Astrocyte (in vitro differentiated cells and primary cell): Measurements from ENCODE around the gene AUNIP. TPM values are rescaled to one million over a fixed set of nuclear protein-coding genes. Genes with fewer than 3 reads are reported as not detected.

Source experiments
- DNase-seq: peaks from one replicate; pipeline ENCODE4 v3.0.0-alpha.2; 2010; ENCODE audit warnings: low read depth
- FAIRE-seq: peaks from 2 replicates; lab custom pipeline; 2011; peaks lifted over from hg19 to GRCh38; lab: Jason Lieb, UNC
- H2AFZ ChIP-seq: 2 replicates; pipeline ENCODE4 v1.6.0; 2012; ENCODE audit warnings: low read depth, low read length, inconsistent platforms
- H3K27ac ChIP-seq: 2 replicates; pipeline ENCODE4 v1.5.1; 2011; ENCODE audit warnings: low read depth, low read length, inconsistent platforms
- H3K27me3 ChIP-seq: 2 replicates; pipeline ENCODE4 v1.6.0; 2011; ENCODE audit warnings: low read length, inconsistent platforms; ENCODE audit not compliant: insufficient read depth
- H3K36me3 ChIP-seq: 2 replicates; pipeline ENCODE4 v1.5.1; 2011; ENCODE audit warnings: low read length, inconsistent platforms; ENCODE audit not compliant: insufficient read depth
- H3K4me1 ChIP-seq: 2 replicates; pipeline ENCODE4 v1.5.1; 2011; ENCODE audit warnings: low read length, inconsistent platforms; ENCODE audit not compliant: insufficient read depth
- H3K4me2 ChIP-seq: 2 replicates; pipeline ENCODE4 v1.6.0; 2012; ENCODE audit warnings: low read length, inconsistent platforms
- H3K4me3 ChIP-seq: 2 replicates; pipeline ENCODE4 v1.5.1; 2011; ENCODE audit warnings: low read depth, mild to moderate bottlenecking, low read length, inconsistent platforms; ENCODE audit not compliant: insufficient read depth
- H3K79me2 ChIP-seq: 2 replicates; pipeline ENCODE4 v1.6.0; 2012; ENCODE audit warnings: mild to moderate bottlenecking, low read length, inconsistent platforms; ENCODE audit not compliant: insufficient read depth
- H3K9ac ChIP-seq: 2 replicates; pipeline ENCODE4 v1.6.0; 2012; ENCODE audit warnings: mild to moderate bottlenecking, low read length, inconsistent platforms
- H3K9me3 ChIP-seq: 2 replicates; pipeline ENCODE4 v1.5.1; 2012; ENCODE audit warnings: low read depth, mild to moderate bottlenecking, low read length, inconsistent platforms; ENCODE audit not compliant: insufficient read depth
- H4K20me1 ChIP-seq: 2 replicates; pipeline ENCODE4 v1.6.0; 2012; ENCODE audit warnings: low read length, inconsistent platforms; ENCODE audit not compliant: insufficient read depth
- H3K27ac Mint-ChIP-seq: one replicate; pipeline ENCODE4 v1.8.0; 2021; ENCODE audit warnings: mild to moderate bottlenecking, mixed read lengths; ENCODE audit not compliant: unreplicated experiment
- H3K27me3 Mint-ChIP-seq: one replicate; pipeline ENCODE4 v1.8.0; 2021; ENCODE audit warnings: low read depth, mixed read lengths; ENCODE audit not compliant: unreplicated experiment
- H3K36me3 Mint-ChIP-seq: one replicate; pipeline ENCODE4 v1.8.0; 2021; ENCODE audit warnings: low read depth, mixed read lengths; ENCODE audit not compliant: unreplicated experiment
- H3K4me1 Mint-ChIP-seq: one replicate; pipeline ENCODE4 v1.8.0; 2021; ENCODE audit warnings: low read depth, mixed read lengths; ENCODE audit not compliant: unreplicated experiment
- H3K4me3 Mint-ChIP-seq: one replicate; pipeline ENCODE4 v1.8.0; 2021; ENCODE audit warnings: mild to moderate bottlenecking, moderate library complexity, mixed read lengths; ENCODE audit not compliant: unreplicated experiment
- H3K9me3 Mint-ChIP-seq: one replicate; pipeline ENCODE4 v1.8.0; 2021; ENCODE audit warnings: mild to moderate bottlenecking, mixed read lengths; ENCODE audit not compliant: unreplicated experiment
- CTCF ChIP-seq: IDR thresholded peaks from 2 replicates; pipeline ENCODE4 v1.5.1; 2011; ENCODE audit warnings: low read depth, mild to moderate bottlenecking, inconsistent platforms, low read length, moderate library complexity; ENCODE audit not compliant: insufficient read depth
- EZH2 ChIP-seq: IDR thresholded peaks from 2 replicates; pipeline ENCODE4 v1.6.1; 2012; ENCODE audit warnings: mild to moderate bottlenecking, low read length, inconsistent platforms; ENCODE audit not compliant: insufficient read depth
- total RNA-seq: library from RNA; stranded (reverse); gene quantifications from 2 replicates; pipeline ENCODE4 v1.2.1, GENCODE V29; 2021

AUNIP gene
- total RNA-seq, 1 donor from 2014 or later, result 2.1 TPM

DNA sequence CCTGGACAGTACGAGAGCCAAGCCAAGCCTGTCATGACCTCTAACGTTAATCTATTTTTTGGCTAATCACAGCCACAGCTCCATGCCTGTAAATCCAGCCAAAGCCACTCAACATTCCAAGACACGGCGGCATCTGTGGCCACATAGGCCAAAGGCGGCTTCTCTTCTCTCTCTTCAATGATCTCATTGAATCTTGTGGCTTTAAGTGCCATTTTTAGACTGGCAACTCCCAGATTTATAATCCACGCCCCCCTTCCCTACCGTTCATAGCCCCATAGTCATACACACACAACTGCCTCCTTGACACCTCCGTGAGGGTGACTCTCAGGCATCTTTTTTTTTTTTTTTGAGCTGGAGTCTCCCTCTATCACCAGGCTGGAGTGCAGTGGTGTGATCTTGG is 64.9 kb downstream of the AUNIP start:
- H3K79me2 ChIP-seq, result no peaks in the 10 kb centered on the region
- no peak overlapping the region for H3K4me3 Mint-ChIP-seq
- TF ChIP-seq EZH2 (no peak), CTCF (no peak)

GRCh38 chr1:25793585-25794170 is 65.6 kb downstream of the AUNIP start:
- no peak overlapping the region for H3K4me3 ChIP-seq
- H3K9ac ChIP-seq, result no peak overlapping the region
- Mint-ChIP-seq H3K4me1 (peaks cover 13% of the 10 kb centered on the region), H3K4me3 (no peak overlapping the region), H3K27ac (no peak overlapping the region), H3K36me3 (peaks cover 2% of the 10 kb centered on the region), H3K27me3 (peaks cover 32% of the 10 kb centered on the region), H3K9me3 (peaks cover 1% of the 10 kb centered on the region)
- H3K27ac ChIP-seq, result no peak overlapping the region
- H4K20me1 ChIP-seq, result no peaks in the 10 kb centered on the region
- H3K36me3 ChIP-seq, result no peaks in the 10 kb centered on the region
- no peak for FAIRE-seq
- no peak overlapping the region for H3K4me2 ChIP-seq
- no peak for TF ChIP-seq CTCF
- no peak for TF ChIP-seq EZH2
- H3K79me2 ChIP-seq, result no peaks in the 10 kb centered on the region
- no peaks in the 10 kb centered on the region for H3K4me1 ChIP-seq
- H3K9me3 ChIP-seq, result no peaks in the 10 kb centered on the region
- no peaks in the 10 kb centered on the region for H3K27me3 ChIP-seq
- H2AFZ ChIP-seq, result no peak overlapping the region
- no peak for DNase-seq

More for the DNA sequence above, 64.9 kb downstream of the AUNIP start:
- peaks cover 2% of the 10 kb centered on the region for H3K36me3 Mint-ChIP-seq
- no peaks in the 10 kb centered on the region for H3K4me1 ChIP-seq
- no peak overlapping the region for H2AFZ ChIP-seq
- H3K4me1 Mint-ChIP-seq, result peaks cover 13% of the 10 kb centered on the region
- H3K27ac Mint-ChIP-seq, result no peak overlapping the region
- H3K36me3 ChIP-seq, result no peaks in the 10 kb centered on the region
- no peak overlapping the region for H3K9ac ChIP-seq
- no peak overlapping the region for H3K27ac ChIP-seq
- H3K4me3 ChIP-seq, result no peak overlapping the region
- peak; percentile 48 for DNase-seq
- no peaks in the 10 kb centered on the region for H3K27me3 ChIP-seq
- no peak overlapping the region for H3K4me2 ChIP-seq
- H3K9me3 ChIP-seq, result no peaks in the 10 kb centered on the region
- FAIRE-seq, result no peak
- H3K27me3 Mint-ChIP-seq, result peaks cover 32% of the 10 kb centered on the region
- H3K9me3 Mint-ChIP-seq, result peaks cover 1% of the 10 kb centered on the region
- H4K20me1 ChIP-seq, result no peaks in the 10 kb centered on the region

DNA sequence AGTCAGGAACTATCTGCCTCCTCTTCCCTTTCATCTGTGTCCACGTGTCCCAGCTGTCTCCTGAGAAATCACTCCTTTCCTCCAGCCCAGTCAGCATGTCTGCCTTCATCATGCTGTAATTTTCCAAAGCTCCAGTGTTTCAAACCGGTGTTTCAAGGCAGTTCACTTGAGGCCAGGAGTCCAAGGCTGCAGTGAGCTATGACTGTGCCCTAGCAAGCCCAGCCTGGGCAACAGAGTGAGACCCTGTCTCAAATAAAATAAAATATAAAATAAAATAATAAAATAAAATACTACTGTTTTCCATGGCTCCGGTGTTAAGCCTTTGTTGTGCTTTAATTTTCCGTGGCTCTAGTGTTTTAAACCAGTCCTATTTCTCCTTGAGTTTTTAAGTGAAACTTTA is 67.1 kb downstream of the AUNIP start:
- no peak overlapping the region for H3K27ac Mint-ChIP-seq
- Histone ChIP-seq H3K27me3 (no peaks in the 10 kb centered on the region), H3K27ac (no peak overlapping the region), H3K79me2 (no peaks in the 10 kb centered on the region), H2AFZ (no peak overlapping the region), H3K9ac (no peak overlapping the region), H3K4me1 (peaks cover 5% of the 10 kb centered on the region), H3K9me3 (no peaks in the 10 kb centered on the region), H3K4me2 (no peak overlapping the region), H4K20me1 (no peaks in the 10 kb centered on the region), H3K36me3 (no peaks in the 10 kb centered on the region), H3K4me3 (no peak overlapping the region)
- DNase-seq, result no peak
- H3K9me3 Mint-ChIP-seq, result peaks cover 1% of the 10 kb centered on the region
- no peak overlapping the region for H3K4me3 Mint-ChIP-seq
- peaks cover 34% of the 10 kb centered on the region for H3K27me3 Mint-ChIP-seq
- peaks cover 2% of the 10 kb centered on the region for H3K36me3 Mint-ChIP-seq
- H3K4me1 Mint-ChIP-seq, result peaks cover 16% of the 10 kb centered on the region
- no peak for FAIRE-seq
- TF ChIP-seq CTCF (no peak), EZH2 (no peak)
